Body of pancreas (tissue), 4 donors: Measurements from ENCODE around the gene BMPR1B.

Experiments used
- CTCF ChIP-seq, 7 experiments: fragments of 450-650 bp in 4 of 7; fragments of 200-600 bp in 3 of 7; sonication (generic) in 3 of 7; IDR thresholded peaks; one replicate each; pipeline ENCODE4 v1.5.1; 2016 to 2019; ENCODE audit warnings: antibody characterized with exemption in 7 of 7
- POLR2A ChIP-seq, 3 donors: fragments of 450-650 bp; IDR thresholded peaks; one replicate each; pipeline ENCODE4 v1.6.1; 2016; ENCODE audit warnings: antibody characterized with exemption in 3 of 3, mild to moderate bottlenecking in 2 of 3

- TF ChIP-seq CTCF (IDR thresholded peaks at IDR 0.05) (no peak), POLR2A (IDR thresholded peaks at IDR 0.05) (no peak)
Measured at GRCh38 chr4:94764069-94764468, 6.3 kb downstream of the BMPR1B start.
